GM19099 (cell line): ENCODE results near the gene COLEC12.

Experiments
- POLR2A ChIP-seq: IDR thresholded peaks from 3 replicates; pipeline ENCODE4 v1.6.1; 2011; ENCODE audit warnings: low read depth; ENCODE audit not compliant: insufficient read length; ENCODE audit errors: extremely low read depth

Gene COLEC12

GRCh38 chr18:334575-335132 lies 165.8 kb downstream of the COLEC12 start:
- no peak for TF ChIP-seq POLR2A

GRCh38 chr18:332721-333510 lies 167.6 kb downstream of the COLEC12 start:
- no peak for TF ChIP-seq POLR2A

DNA sequence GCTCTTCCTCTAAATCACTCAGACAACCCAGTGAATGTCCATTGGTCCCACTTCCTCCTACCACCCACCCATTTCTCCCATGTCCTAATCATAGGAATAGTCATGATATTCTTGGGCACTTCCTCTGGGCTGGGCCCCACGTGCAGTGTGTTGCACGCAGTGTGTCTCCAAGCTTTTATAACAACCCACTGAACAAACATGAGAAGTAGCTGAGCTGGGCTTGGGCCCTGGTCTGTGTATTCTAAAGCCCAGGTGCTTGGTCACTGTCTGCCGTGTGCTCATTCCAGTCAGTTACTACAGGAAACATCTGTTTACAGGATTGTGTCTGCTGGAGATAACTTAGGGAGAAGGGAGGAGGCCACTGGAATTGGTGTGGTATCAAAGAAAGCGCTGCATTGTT lies 168.5 kb downstream of the COLEC12 start:
- no peak for TF ChIP-seq POLR2A

DNA sequence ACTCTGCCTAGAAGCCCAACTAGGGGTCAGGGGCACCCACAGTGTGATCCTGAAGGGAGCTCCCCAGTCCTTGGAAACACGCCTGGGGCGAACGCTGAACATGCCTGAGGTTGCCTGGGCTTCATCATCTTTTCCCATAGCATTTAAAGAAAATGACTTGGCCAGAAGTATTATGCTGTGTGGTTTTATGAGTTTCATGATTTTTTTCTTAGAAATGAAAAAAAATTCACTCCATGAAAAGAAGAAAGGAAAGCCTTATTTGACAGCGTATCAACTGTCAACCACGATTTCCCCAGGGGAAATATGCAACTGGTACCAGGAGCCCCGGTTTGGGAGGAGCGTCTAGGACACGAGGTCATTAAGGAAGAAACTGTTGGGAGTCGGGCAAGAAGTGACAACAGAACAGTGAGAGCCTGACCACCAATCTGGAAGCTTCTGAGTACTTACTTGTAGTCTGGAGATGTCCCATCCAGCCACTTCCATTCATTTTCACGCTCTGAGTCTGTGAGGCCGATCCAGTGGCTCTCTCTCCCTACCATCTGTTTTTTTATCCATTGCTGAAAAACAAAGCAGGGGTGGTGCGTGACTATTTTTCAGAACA lies 169.2 kb downstream of the COLEC12 start:
- TF ChIP-seq POLR2A, result no peak

GRCh38 chr18:328928-329327 lies 171.6 kb downstream of the COLEC12 start:
- TF ChIP-seq POLR2A, result no peak

DNA sequence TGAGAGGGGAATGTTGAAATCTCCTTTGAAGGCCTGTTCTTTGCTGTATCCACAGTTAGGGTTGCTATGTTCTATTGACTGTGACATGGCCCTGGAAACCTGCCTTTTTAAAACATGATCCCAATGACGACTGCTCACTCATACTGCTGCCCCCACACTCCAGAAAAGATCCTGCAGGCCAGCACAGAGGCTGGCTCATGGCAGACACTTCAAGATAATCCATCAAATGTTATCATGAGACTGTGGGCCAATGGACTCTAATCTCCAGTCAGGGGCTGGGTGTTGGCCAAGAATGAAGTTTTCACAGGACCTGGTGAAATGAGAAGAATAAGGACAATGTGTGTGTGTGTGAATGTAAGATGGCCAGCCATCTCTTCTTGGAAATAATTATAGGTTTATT lies 173.7 kb downstream of the COLEC12 start:
- no peak for TF ChIP-seq POLR2A

DNA sequence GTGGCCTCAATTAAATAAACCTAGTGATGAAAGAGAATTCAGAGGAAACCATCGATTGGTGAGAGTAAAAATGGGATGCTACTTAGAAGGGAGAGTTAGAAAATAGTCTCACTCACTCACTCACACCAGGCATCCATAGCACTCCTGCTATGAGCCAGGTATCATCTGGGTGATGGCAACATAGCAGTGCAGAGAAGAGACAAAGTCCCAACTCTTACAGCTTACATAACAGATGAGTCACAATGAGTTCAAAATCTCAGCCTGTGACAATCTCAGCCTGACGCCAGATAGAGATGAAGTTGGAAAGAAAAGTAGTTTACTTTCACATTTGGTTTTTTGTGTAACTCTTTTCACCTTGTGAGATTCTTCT lies 177.3 kb downstream of the COLEC12 start:
- no peak for TF ChIP-seq POLR2A

DNA sequence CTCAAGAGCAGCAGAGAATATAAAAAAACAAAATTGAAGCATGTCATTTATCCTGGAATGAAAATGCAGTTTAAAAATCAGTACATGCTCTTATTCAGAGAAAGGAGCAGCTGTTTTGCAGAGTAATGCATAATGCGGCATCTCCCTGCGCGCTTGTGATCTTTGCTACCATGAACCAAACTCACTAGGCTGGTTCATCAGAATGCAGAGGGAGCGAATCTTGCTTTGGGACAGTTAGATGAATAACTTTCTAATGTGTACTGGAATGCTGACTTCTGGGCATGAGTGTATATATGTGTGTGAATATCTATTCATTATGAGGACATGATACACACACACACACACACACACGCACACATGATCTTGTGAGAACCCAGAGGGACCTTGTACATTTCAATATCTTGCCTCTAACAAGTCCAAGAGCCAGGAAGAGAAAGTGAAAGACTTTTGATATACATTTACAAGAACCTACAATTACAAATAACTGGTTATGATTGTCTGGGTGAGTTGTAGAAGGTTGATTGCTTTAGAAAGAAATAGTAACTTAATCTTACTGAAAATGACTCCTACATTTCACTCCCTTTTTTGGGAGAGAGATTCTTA lies 178.5 kb downstream of the COLEC12 start:
- no peak for TF ChIP-seq POLR2A

DNA sequence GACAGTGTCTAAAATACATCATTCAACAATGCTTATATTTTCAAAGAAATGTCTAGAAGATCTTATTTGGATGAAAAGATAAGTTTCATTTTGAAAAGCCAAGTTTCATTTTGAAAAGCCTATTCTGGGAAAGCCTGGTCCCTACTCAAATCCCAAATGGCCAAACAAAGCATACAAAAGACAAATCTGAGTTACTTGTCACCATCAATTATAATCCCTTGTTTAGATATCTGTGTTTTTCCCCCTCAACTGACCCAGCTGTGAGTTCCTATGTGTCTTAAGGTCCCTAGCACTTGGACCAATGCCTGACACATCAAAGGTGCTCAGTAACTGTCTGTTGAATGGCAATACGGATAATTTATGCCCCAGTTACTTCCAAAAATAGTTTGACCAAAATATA lies 180.3 kb downstream of the COLEC12 start:
- no peak for TF ChIP-seq POLR2A

DNA sequence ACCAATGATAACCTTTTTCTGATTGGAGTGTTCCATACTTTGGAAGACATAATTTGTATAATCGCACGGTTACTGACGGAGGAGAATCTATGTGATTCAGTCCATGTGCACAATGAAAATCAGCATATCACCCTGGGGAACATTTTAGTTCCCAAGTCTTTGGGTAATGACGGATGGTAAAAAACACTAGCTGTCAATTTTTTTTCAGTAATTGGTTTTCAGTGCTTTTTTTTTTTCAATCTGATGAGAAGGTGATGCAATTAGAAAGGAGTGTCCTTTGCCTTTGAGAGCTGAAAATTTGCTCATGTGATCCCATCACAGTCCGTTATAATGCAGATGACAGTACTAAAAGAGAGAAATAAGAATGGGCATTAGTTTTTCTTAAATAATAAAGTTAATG lies 180.8 kb downstream of the COLEC12 start:
- no peak for TF ChIP-seq POLR2A

GRCh38 chr18:318791-319291 lies 181.7 kb downstream of the COLEC12 start:
- no peak for TF ChIP-seq POLR2A

GRCh38 chr18:317618-318017 lies 182.9 kb downstream of the COLEC12 start:
- TF ChIP-seq POLR2A, result no peak

- no peak for TF ChIP-seq POLR2A
Measured at GRCh38 chr18:316393-316792, 184.1 kb downstream of the COLEC12 start.

DNA sequence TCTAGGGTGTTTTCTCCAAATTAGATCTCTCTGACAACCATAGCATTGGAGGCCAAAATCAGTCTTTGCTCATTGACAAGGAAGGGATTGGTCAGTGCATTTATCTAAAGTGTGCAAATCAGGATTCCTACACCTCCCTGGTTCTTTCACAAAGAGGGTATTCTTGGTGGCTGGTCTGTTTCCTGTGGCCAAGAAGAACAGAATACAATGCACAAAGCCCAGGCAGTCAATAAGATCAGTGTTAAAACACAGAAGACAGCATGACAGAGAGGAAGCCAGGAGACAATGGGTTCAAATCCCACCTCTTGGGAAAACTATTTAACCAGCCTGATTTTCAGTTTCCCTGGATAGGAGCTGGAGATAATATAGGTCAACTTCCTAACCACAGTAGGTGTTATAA lies 186.6 kb downstream of the COLEC12 start:
- no peak for TF ChIP-seq POLR2A

- no peak for TF ChIP-seq POLR2A
Measured at GRCh38 chr18:312415-312814, 188.1 kb downstream of the COLEC12 start.

- no peak for TF ChIP-seq POLR2A
Measured at GRCh38 chr18:310042-310441, 190.5 kb downstream of the COLEC12 start.
